BJ (cell line): ENCODE data around the gene SF3A1. TPM values are rescaled to one million over a fixed set of nuclear protein-coding genes. Genes with fewer than 3 reads are reported as not detected.

Experiments used
- polyA plus RNA-seq: library from polyadenylated mRNA; depleted of rRNA; stranded (reverse); fragments of >200 nt; gene quantifications from 2 replicates; pipeline ENCODE4 v1.2.3, GENCODE V29; 2011; rRNA removed

The SF3A1 gene
- polyA plus RNA-seq, 1 experiment: 66.8 TPM

Other genes starting within 250 kb of the SF3A1 start
- gene LIF, start 110.1 kb downstream of the SF3A1 start, polyA plus RNA-seq: 3.8 and 5.8 TPM in 2 replicates
- gene OSM, start 90.0 kb downstream of the SF3A1 start, polyA plus RNA-seq: not detected in 2 replicates
- gene CASTOR1, start 67.4 kb downstream of the SF3A1 start, polyA plus RNA-seq: 7.7 and 16.4 TPM in 2 replicates
- gene TBC1D10A, start 30.0 kb downstream of the SF3A1 start, polyA plus RNA-seq: 13.6 and 22.1 TPM in 2 replicates
- 1.3 and 1.6 TPM in 2 replicates for gene CCDC157, start 113 bp upstream of the SF3A1 start, polyA plus RNA-seq
- gene RNF215, start 30.5 kb upstream of the SF3A1 start, polyA plus RNA-seq: 11.1 and 15.8 TPM in 2 replicates
- gene SEC14L2, start 40.1 kb upstream of the SF3A1 start, polyA plus RNA-seq: 20.1 and 22.8 TPM in 2 replicates
- gene MTFP1, start 68.9 kb upstream of the SF3A1 start, polyA plus RNA-seq: 4.9 and 8.3 TPM in 2 replicates
- gene SEC14L3, start 115.1 kb upstream of the SF3A1 start, polyA plus RNA-seq: not detected in 2 replicates
- not detected in 2 replicates for gene SEC14L4, start 148.8 kb upstream of the SF3A1 start, polyA plus RNA-seq
- gene SEC14L6, start 189.8 kb upstream of the SF3A1 start, polyA plus RNA-seq: 0.05 and 0.09 TPM in 2 replicates
- not detected in 2 replicates for gene GAL3ST1, start 217.8 kb upstream of the SF3A1 start, polyA plus RNA-seq
- gene PES1, start 235.0 kb upstream of the SF3A1 start, polyA plus RNA-seq: 89.2 and 109 TPM in 2 replicates